Activated T-helper 2 cell treated with anti-CD3 and anti-CD28 coated beads, Interferon-gamma antibody, Interleukin-2, Interleukin-4, amounts not matched to agents 10 μg/mL and 5 μg/mL and 100 μg/mL, durations not matched to agents 14 hours and 24 hours and 36 hours (primary cell): ENCODE data around the gene CAMTA1. TPM values are rescaled to one million over a fixed set of nuclear protein-coding genes. Genes with fewer than 3 reads are reported as not detected.

Experiments used
- DNase-seq: peaks from one replicate; pipeline ENCODE4 v3.0.0; 2021; ENCODE audit warnings: low spot score
- H3K27ac Mint-ChIP-seq: one replicate; pipeline ENCODE4 v1.8.0; 2021; ENCODE audit warnings: mixed read lengths
- H3K27me3 Mint-ChIP-seq: one replicate; pipeline ENCODE4 v1.8.0; 2021; ENCODE audit warnings: low read depth, mixed read lengths
- H3K36me3 Mint-ChIP-seq: one replicate; pipeline ENCODE4 v1.8.0; 2021; ENCODE audit warnings: low read depth, mixed read lengths
- H3K4me1 Mint-ChIP-seq: one replicate; pipeline ENCODE4 v1.8.0; 2021; ENCODE audit warnings: low read depth, mixed read lengths
- H3K4me3 Mint-ChIP-seq: one replicate; pipeline ENCODE4 v1.8.0; 2021; ENCODE audit warnings: low read depth, mild to moderate bottlenecking, moderate library complexity, mixed read lengths
- H3K9me3 Mint-ChIP-seq: one replicate; pipeline ENCODE4 v1.8.0; 2021; ENCODE audit warnings: mixed read lengths
- intact Hi-C: fragments of 100-400 bp; cut with micrococcal nuclease; formaldehyde crosslinking; loops from one replicate; pipeline ENCODE4 v1.15.1; 2023
- total RNA-seq: library from RNA; stranded (reverse); gene quantifications from 2 replicates; pipeline ENCODE4 v1.2.3, GENCODE V29; 2022

CAMTA1 gene
- total RNA-seq, 1 donor from 2014 or later: 62.9 TPM

GRCh38 chr1:7518411-7518810 is 733.2 kb downstream of the CAMTA1 start:
- no peak for DNase-seq
- peaks cover 3% of the 10 kb centered on the region for H3K27me3 Mint-ChIP-seq
- H3K4me1 Mint-ChIP-seq: no peaks in the 10 kb centered on the region
- H3K4me3 Mint-ChIP-seq: no peak overlapping the region
- intact Hi-C loops: no loop called here
- no peak overlapping the region for H3K27ac Mint-ChIP-seq
- peaks cover 4% of the 10 kb centered on the region for H3K9me3 Mint-ChIP-seq
- H3K36me3 Mint-ChIP-seq: no peaks in the 10 kb centered on the region

DNA sequence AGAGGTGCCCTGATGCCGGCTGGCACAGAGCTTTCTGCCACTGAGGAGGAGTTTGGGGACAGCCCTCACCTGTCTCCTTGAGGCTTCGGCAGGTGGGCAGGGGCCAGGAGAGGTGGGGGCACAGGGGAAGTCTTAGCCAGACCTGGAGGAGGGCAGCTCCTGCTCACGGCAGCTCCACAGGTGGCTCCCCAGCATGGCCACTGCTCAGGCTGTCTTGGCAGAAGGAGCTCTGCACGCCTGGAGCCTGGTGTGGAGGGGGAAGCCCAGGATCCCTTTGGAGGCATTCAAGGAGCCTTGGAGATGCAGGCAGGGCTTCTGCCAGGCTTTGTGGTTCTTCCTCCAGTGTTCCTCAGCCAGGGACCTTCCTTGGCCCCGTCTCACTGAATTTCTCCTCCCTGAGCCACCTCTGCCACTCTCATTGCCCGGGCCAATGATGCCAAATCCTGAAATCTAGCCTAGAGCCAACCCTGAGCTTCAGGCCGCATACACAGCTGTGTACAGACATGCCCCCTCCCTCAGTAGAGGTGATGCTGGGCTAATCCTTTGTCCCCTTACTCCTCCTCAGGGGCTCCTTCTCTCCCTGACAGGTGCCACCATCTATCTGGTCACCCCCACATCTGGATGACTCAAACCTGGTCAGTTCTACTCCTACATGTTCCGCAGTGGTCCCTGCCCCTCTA is 734.1 kb downstream of the CAMTA1 start:
- intact Hi-C loops: no loop called here
- H3K36me3 Mint-ChIP-seq: no peaks in the 10 kb centered on the region
- H3K9me3 Mint-ChIP-seq: peaks cover 4% of the 10 kb centered on the region
- DNase-seq: no peak
- H3K4me1 Mint-ChIP-seq: peaks cover under 1% of the 10 kb centered on the region
- H3K27ac Mint-ChIP-seq: no peak overlapping the region
- H3K4me3 Mint-ChIP-seq: no peak overlapping the region
- peaks cover 4% of the 10 kb centered on the region for H3K27me3 Mint-ChIP-seq

DNA sequence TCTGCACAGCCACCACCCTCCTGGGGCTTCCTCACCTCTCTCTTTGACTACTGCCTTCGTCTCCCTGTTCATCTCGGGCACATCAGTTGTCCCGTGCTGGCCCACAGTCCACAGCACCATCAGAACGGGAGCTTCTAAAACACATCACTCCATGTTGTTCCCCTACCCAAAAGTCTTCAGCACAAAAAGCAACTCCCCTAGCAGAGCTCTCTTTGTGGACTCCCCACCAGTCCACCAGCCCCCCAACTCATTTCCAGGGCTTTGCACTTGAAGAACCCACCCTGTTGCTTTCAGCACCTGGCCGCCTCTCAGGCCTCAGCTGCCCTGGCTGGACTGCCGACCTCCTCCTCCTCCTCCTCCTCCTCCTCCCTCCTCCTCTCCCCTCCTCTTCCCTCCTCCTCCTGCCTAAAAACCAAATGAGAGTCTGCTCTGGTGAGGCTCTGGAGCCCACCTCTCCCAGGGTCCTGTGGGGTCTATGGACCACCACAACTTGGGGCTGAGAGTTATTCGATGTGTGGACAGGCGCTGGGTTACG is 734.7 kb downstream of the CAMTA1 start:
- peaks cover 4% of the 10 kb centered on the region for H3K9me3 Mint-ChIP-seq

DNA sequence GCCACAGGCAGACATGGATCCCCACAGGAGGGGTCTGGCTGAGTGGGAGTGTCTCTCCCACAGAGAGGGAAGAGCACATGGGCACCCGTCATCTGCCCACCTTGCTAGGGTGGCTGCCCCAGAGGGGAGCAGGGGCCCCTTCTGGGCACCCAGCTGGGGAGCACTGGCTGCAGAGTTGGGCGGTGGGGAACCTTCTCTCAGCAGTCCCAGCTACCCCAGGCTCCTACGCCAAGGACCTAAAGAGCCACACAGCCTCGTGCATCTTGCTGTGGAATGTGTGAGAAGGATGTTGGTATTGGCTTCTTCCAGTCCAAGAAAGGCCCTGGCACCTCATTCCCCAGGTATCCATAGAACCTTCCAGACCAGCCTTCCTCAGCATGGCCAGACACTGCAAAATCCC is 735.2 kb downstream of the CAMTA1 start:
- H3K27ac Mint-ChIP-seq: no peak overlapping the region
- no peak for DNase-seq

More for the DNA sequence above, 734.7 kb downstream of the CAMTA1 start:
- H3K27ac Mint-ChIP-seq: no peak overlapping the region
- no peak for DNase-seq
- H3K4me3 Mint-ChIP-seq: no peak overlapping the region
- peaks cover 5% of the 10 kb centered on the region for H3K27me3 Mint-ChIP-seq
- no peaks in the 10 kb centered on the region for H3K36me3 Mint-ChIP-seq
- intact Hi-C loops: no loop called here
- H3K4me1 Mint-ChIP-seq: peaks cover 5% of the 10 kb centered on the region

GRCh38 chr1:7524341-7525337 is 739.4 kb downstream of the CAMTA1 start:
- H3K27ac Mint-ChIP-seq: no peak overlapping the region
- no peaks in the 10 kb centered on the region for H3K36me3 Mint-ChIP-seq
- peaks cover 18% of the 10 kb centered on the region for H3K4me1 Mint-ChIP-seq
- DNase-seq: no peak
- peaks cover 4% of the 10 kb centered on the region for H3K27me3 Mint-ChIP-seq
- intact Hi-C loops: no loop called here
- H3K4me3 Mint-ChIP-seq: no peak overlapping the region
- H3K9me3 Mint-ChIP-seq: peaks cover 4% of the 10 kb centered on the region

More for the DNA sequence above, 735.2 kb downstream of the CAMTA1 start:
- H3K9me3 Mint-ChIP-seq: peaks cover 4% of the 10 kb centered on the region
- peaks cover 5% of the 10 kb centered on the region for H3K27me3 Mint-ChIP-seq
- H3K36me3 Mint-ChIP-seq: no peaks in the 10 kb centered on the region
- H3K4me1 Mint-ChIP-seq: peaks cover 5% of the 10 kb centered on the region
- H3K4me3 Mint-ChIP-seq: no peak overlapping the region
- intact Hi-C loops: no loop called here

- no peak overlapping the region for H3K27ac Mint-ChIP-seq
- intact Hi-C loops: no loop called here
- peaks cover 18% of the 10 kb centered on the region for H3K4me1 Mint-ChIP-seq
- H3K9me3 Mint-ChIP-seq: peaks cover 4% of the 10 kb centered on the region
- no peak for DNase-seq
- no peak overlapping the region for H3K4me3 Mint-ChIP-seq
- H3K27me3 Mint-ChIP-seq: peaks cover 2% of the 10 kb centered on the region
- no peaks in the 10 kb centered on the region for H3K36me3 Mint-ChIP-seq
Measured at GRCh38 chr1:7525338-7526063, 740.2 kb downstream of the CAMTA1 start.

- intact Hi-C loops: no loop called here
- Mint-ChIP-seq H3K9me3 (no peaks in the 10 kb centered on the region), H3K4me1 (peaks cover 18% of the 10 kb centered on the region), H3K27me3 (peaks cover 2% of the 10 kb centered on the region), H3K4me3 (no peak overlapping the region), H3K36me3 (no peaks in the 10 kb centered on the region), H3K27ac (peak overlapping the region; percentile 86)
- no peak for DNase-seq
Measured at GRCh38 chr1:7526196-7526866, 741.1 kb downstream of the CAMTA1 start.

GRCh38 chr1:7526867-7527732 is 741.8 kb downstream of the CAMTA1 start:
- Mint-ChIP-seq H3K4me3 (no peak overlapping the region), H3K27me3 (peaks cover 2% of the 10 kb centered on the region), H3K36me3 (no peaks in the 10 kb centered on the region), H3K9me3 (no peaks in the 10 kb centered on the region), H3K4me1 (peaks cover 18% of the 10 kb centered on the region), H3K27ac (peak overlapping the region; percentile 86)
- peak; percentile 15 for DNase-seq
- intact Hi-C loops: loop anchor here (1.0 kb wide), 1 partner anchor 22 kb away; no protein-coding TSS in a partner anchor

- Mint-ChIP-seq H3K9me3 (no peaks in the 10 kb centered on the region), H3K36me3 (no peaks in the 10 kb centered on the region), H3K4me3 (no peak overlapping the region), H3K27ac (peak overlapping the region; percentile 86), H3K4me1 (peaks cover 18% of the 10 kb centered on the region), H3K27me3 (peaks cover 2% of the 10 kb centered on the region)
- no peak for DNase-seq
- intact Hi-C loops: loop anchor here (1.0 kb wide), 1 partner anchor 22 kb away; no protein-coding TSS in a partner anchor
Measured at GRCh38 chr1:7527733-7528045, 742.4 kb downstream of the CAMTA1 start.

DNA sequence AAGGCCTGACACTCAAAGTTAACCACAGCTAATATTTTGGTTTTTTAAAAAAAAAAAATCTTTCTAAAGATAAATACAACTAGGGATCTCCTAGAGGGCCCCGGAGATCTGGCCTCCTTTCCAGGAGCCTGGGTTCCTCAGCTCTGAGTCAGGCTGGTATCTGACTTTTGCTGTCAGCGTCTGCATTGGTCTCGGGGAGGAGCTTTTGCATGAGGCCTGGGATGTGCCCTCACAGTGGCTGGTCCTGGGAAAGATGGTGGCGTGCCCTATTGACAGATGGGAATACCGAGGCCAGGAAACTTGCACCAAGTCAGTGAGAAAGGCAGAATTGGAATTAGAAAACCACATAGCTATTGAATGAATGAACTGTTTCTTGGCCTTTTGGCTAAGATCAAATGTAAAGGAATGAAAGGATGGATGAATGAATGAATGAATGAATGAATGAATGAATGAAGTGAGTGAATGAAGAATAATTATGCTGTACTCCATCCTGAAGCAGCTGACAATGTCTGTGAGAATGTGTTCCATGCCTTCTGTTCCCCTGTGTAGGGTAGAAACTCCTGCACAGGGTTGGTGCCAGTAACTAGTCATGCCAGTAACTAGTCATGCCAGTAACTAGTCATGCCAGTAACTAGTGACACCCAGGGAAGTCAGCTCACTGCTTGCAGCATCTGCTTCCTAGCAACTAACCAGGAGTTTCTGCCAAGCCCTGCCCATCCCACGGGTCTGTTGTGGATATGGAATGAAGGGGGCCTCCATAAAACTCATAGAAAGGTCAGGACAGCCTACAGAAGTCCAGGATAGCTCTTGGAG is 743.3 kb downstream of the CAMTA1 start:
- intact Hi-C loops: no loop called here
- no peaks in the 10 kb centered on the region for H3K9me3 Mint-ChIP-seq
- no peak for DNase-seq
- H3K27ac Mint-ChIP-seq: no peak overlapping the region
- peaks cover 18% of the 10 kb centered on the region for H3K4me1 Mint-ChIP-seq
- no peak overlapping the region for H3K4me3 Mint-ChIP-seq
- H3K36me3 Mint-ChIP-seq: no peaks in the 10 kb centered on the region
- H3K27me3 Mint-ChIP-seq: peaks cover 2% of the 10 kb centered on the region

- Mint-ChIP-seq H3K27me3 (no peaks in the 10 kb centered on the region), H3K4me1 (peaks cover 15% of the 10 kb centered on the region), H3K36me3 (no peaks in the 10 kb centered on the region), H3K9me3 (no peaks in the 10 kb centered on the region), H3K27ac (no peak overlapping the region), H3K4me3 (no peak overlapping the region)
- DNase-seq: no peak
- intact Hi-C loops: no loop called here
Measured at GRCh38 chr1:7529917-7530316, 744.7 kb downstream of the CAMTA1 start.
